CD8-positive, alpha-beta memory T cell (primary cell): Measurements from ENCODE around the gene AMH. TPM values are rescaled to one million over a fixed set of nuclear protein-coding genes. Genes with fewer than 3 reads are reported as not detected.
A peak's percentile ranks its signal among the peaks of the same experiment; 100 is the strongest.

ENCODE experiments used
- CTCF ChIA-PET: fragments of 350-600 bp; sonication (Branson Sonifier 250); formaldehyde crosslinking; loops from one replicate; lab custom pipeline; 2021; ENCODE audit warnings: antibody characterized with exemption; lab: Charles Lee
- POLR2A ChIA-PET: fragments of 350-600 bp; sonication (Branson Sonifier 250); formaldehyde crosslinking; loops from one replicate; lab custom pipeline; 2021; ENCODE audit warnings: antibody characterized with exemption; lab: Charles Lee
- DNase-seq, 5 donors: peaks; one replicate each; pipeline versions ENCODE4 v3.0.0 to v3.0.0-alpha.2; 2020 to 2022; ENCODE audit warnings: mixed read lengths in 1 of 5
- H3K27ac ChIP-seq: one replicate; pipeline ENCODE4 v1.7.0; 2013; ENCODE audit warnings: low read depth, mild to moderate bottlenecking, low read length, moderate library complexity
- H3K27me3 ChIP-seq: 2 replicates; pipeline ENCODE4 v1.7.0; 2013; ENCODE audit warnings: low read length, mild to moderate bottlenecking; ENCODE audit not compliant: insufficient read depth, poor library complexity, severe bottlenecking
- H3K36me3 ChIP-seq: 2 replicates; pipeline ENCODE4 v1.7.0; 2013; ENCODE audit warnings: mild to moderate bottlenecking, low read length, moderate library complexity; ENCODE audit not compliant: insufficient read depth
- H3K4me1 ChIP-seq: 2 replicates; pipeline ENCODE4 v1.7.0; 2013; ENCODE audit warnings: mild to moderate bottlenecking, low read length, moderate library complexity; ENCODE audit not compliant: insufficient read depth
- H3K4me3 ChIP-seq: 2 replicates; pipeline ENCODE4 v1.7.0; 2013; ENCODE audit warnings: mild to moderate bottlenecking, low read length
- H3K9me3 ChIP-seq: 2 replicates; pipeline ENCODE4 v1.7.0; 2013; ENCODE audit warnings: mild to moderate bottlenecking, low read length
- H3K27ac Mint-ChIP-seq, 8 donors: one replicate each; pipeline ENCODE4 v1.8.0; 2020 to 2021; ENCODE audit warnings: mixed read lengths in 8 of 8, mild to moderate bottlenecking in 6 of 8, inconsistent platforms in 3 of 8, moderate library complexity in 3 of 8
- H3K27me3 Mint-ChIP-seq, 2 donors: one replicate each; pipeline ENCODE4 v1.8.0; 2020 to 2021; ENCODE audit warnings: mixed read lengths in 2 of 2, mild to moderate bottlenecking in 1 of 2, moderate library complexity in 1 of 2
- H3K36me3 Mint-ChIP-seq, 3 donors: one replicate each; pipeline ENCODE4 v1.8.0; 2020 to 2021; ENCODE audit warnings: mixed read lengths in 3 of 3, inconsistent platforms in 1 of 3, mild to moderate bottlenecking in 1 of 3
- H3K4me1 Mint-ChIP-seq, 3 donors: one replicate each; pipeline ENCODE4 v1.8.0; 2020 to 2021; ENCODE audit warnings: mixed read lengths in 3 of 3, inconsistent platforms in 1 of 3, mild to moderate bottlenecking in 1 of 3
- H3K4me3 Mint-ChIP-seq, 7 donors: one replicate each; pipeline ENCODE4 v1.8.0; 2020 to 2021; ENCODE audit warnings: mixed read lengths in 7 of 7, mild to moderate bottlenecking in 6 of 7, moderate library complexity in 4 of 7, inconsistent platforms in 2 of 7
- H3K9me3 Mint-ChIP-seq, 5 donors: one replicate each; pipeline ENCODE4 v1.8.0; 2020 to 2022; ENCODE audit warnings: mixed read lengths in 5 of 5, mild to moderate bottlenecking in 3 of 5, moderate library complexity in 2 of 5, inconsistent platforms in 1 of 5
- polyA plus RNA-seq: library from polyadenylated mRNA; unstranded; fragments of 300-500 nt; fragmentation: Illumina TruSeq; gene quantifications from one replicate; pipeline ENCODE4 v1.2.3, GENCODE V29; 2021
- total RNA-seq, 2 experiments: library from RNA; stranded (reverse); gene quantifications; one replicate each; pipeline ENCODE4 v1.2.3, GENCODE V29; 2021

The AMH gene
- total and polyA plus RNA-seq, 3 experiments from 2014 or later = 5.9 to 7.4 TPM; not detected in 1

DNA sequence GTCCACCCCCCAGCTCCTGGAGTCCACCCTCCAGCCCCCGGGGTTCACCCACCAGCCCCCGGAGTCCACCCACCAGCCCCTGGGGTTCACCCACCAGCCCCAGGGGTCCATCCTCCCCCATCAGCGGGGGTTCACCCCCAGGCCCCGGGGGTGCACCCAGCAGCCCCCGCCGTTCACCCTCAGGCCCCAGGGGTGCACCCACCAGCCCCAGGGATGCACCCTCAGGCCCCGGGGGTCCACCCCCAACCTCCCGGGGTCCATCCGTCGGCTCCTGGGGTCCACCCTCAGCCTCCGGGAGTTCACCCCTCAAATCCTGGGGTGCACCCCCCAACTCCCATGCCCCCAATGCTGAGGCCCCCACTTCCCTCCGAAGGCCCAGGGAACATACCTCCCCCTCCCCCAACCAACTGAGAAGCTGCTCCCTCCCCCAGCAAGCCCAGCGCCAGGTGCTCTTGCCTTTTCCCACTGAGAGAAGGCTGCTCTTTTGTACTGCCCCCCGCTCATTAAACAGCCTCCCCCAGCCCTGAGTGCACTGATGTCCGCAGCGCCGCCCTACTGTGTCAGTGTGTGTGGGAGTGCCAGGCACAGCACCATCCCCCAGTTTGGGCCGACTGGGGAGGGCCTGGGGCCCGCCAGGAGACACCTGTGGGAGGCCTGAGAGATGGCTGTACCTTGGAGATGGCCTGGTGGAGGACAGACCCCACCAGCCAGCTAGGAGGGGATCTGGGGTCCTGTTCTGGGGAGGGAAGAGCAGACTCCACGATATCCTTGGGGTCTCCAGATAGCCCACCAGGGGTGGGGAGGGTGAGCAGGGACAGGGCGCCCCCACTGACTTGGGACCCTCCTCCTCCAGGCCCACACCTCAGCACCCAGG is 750 bp upstream of the AMH start:
- Mint-ChIP-seq H3K4me1 (peaks cover 0 to 16% (median 1%) of the 10 kb centered on the region in 3 donors), H3K4me3 (no peak overlapping the region), H3K36me3 (peaks cover 0 to 45% (median 0%) of the 10 kb centered on the region in 3 donors), H3K9me3 (peaks cover 0 to 1% (median 0%) of the 10 kb centered on the region in 5 donors), H3K27me3 (peaks cover 0 to 2% of the 10 kb centered on the region in 2 donors), H3K27ac (no peak overlapping the region)
- Histone ChIP-seq H3K36me3 (peaks cover 38% of the 10 kb centered on the region), H3K27ac (no peak overlapping the region), H3K4me3 (no peak overlapping the region), H3K4me1 (peaks cover 17% of the 10 kb centered on the region), H3K9me3 (no peaks in the 10 kb centered on the region), H3K27me3 (peaks cover 10% of the 10 kb centered on the region)
- CTCF ChIA-PET = interaction anchor here (1.7 kb wide), 1 partner anchor 10 kb away, joined by 7 read pairs; no protein-coding TSS in a partner anchor
- POLR2A ChIA-PET = interaction anchor here (1.0 to 8.2 kb wide), 2 partner anchors 9 to 10 kb away, joined by 3 to 69 read pairs; no protein-coding TSS in a partner anchor
- no peak for DNase-seq

DNA sequence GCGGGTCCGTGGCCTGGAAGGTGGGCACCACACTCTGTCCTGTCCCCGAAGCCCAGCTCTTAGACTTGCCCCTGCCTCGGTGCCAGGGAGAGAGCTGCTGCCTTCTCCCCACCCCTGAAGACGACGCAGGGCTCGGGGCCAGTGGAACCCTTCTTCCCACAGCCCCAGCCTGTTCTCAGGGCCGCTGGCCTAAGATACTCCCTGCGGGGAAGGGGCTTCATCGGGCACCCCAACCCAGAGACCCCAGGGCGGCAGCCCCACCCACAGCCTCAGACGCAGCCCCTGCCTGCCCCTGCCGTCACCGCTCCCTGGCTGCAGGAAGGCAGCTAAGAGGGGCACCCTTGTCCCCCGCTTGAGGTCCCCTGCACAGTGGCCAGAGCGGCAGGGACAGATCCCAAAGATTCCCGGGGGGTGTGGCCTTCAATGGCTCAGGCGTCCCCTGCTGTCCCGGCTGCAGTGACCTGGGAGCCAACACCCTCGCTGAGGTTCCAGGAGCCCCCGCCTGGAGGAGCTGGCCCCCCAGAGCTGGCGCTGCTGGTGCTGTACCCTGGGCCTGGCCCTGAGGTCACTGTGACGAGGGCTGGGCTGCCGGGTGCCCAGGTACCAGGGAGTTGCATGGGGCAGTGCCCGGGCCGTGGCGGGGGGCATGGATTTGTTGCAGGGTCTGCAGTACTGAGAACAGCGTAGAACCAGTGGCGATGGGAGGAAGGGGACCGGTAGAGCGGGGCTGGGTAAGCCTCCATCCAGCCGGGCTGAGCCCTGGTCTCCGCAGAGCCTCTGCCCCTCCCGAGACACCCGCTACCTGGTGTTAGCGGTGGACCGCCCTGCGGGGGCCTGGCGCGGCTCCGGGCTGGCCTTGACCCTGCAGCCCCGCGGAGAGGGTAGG is 1.0 kb downstream of the AMH start:
- H3K27ac Mint-ChIP-seq = no peak overlapping the region
- Histone ChIP-seq H3K27me3 (peaks cover 10% of the 10 kb centered on the region), H3K4me1 (peaks cover 15% of the 10 kb centered on the region), H3K4me3 (no peak overlapping the region), H3K27ac (no peak overlapping the region), H3K36me3 (peaks cover 21% of the 10 kb centered on the region), H3K9me3 (no peaks in the 10 kb centered on the region)
- H3K4me1 Mint-ChIP-seq = peaks cover 0 to 21% (median 4%) of the 10 kb centered on the region in 3 donors
- peak overlapping the region in 3 of 7 donors; percentile 13 to 37 (median 24) for H3K4me3 Mint-ChIP-seq
- CTCF ChIA-PET = interaction anchor here (0.9 to 1.7 kb wide), 4 partner anchors 9 to 13 kb away, joined by 3 to 7 read pairs (median 4); no protein-coding TSS in a partner anchor
- H3K27me3 Mint-ChIP-seq = peaks cover 0 to 2% of the 10 kb centered on the region in 2 donors
- peaks cover 0 to 1% (median 0%) of the 10 kb centered on the region in 5 donors for H3K9me3 Mint-ChIP-seq
- H3K36me3 Mint-ChIP-seq = peaks cover 0 to 29% (median 0%) of the 10 kb centered on the region in 3 donors
- POLR2A ChIA-PET = interaction anchor here (1.0 to 8.2 kb wide), 2 partner anchors 8 to 11 kb away, joined by 3 to 69 read pairs; no protein-coding TSS in a partner anchor
- no peak for DNase-seq

DNA sequence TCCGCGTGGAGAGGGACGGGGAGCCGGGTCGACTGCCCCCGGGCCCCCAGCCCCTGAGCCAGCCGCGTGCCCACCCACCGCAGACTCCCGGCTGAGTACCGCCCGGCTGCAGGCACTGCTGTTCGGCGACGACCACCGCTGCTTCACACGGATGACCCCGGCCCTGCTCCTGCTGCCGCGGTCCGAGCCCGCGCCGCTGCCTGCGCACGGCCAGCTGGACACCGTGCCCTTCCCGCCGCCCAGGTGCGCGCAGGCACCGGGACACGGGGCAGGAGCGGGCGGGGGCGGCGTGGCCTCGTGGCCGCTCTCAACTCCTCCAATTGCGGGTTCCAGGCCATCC is 1.6 kb downstream of the AMH start:
- no peak for DNase-seq
- H3K36me3 ChIP-seq = peaks cover 15% of the 10 kb centered on the region
- H3K27ac ChIP-seq = no peak overlapping the region
- H3K4me1 ChIP-seq = peaks cover 15% of the 10 kb centered on the region
- H3K4me3 ChIP-seq = no peak overlapping the region
- peaks cover 0 to 21% (median 4%) of the 10 kb centered on the region in 3 donors for H3K4me1 Mint-ChIP-seq
- no peak overlapping the region for H3K27ac Mint-ChIP-seq
- peaks cover 0 to 2% of the 10 kb centered on the region in 2 donors for H3K27me3 Mint-ChIP-seq
- H3K9me3 ChIP-seq = no peaks in the 10 kb centered on the region
- peak overlapping the region in 1 of 7 donors; percentile 37 for H3K4me3 Mint-ChIP-seq
- ChIA-PET POLR2A (interaction anchor here (3.3 to 8.2 kb wide), 2 partner anchors 12 to 19 kb away, joined by 21 to 69 read pairs; no protein-coding TSS in a partner anchor), CTCF (interaction anchor here (1.4 kb wide), 1 partner anchor 13 kb away, joined by 4 read pairs; no protein-coding TSS in a partner anchor)
- peaks cover 0 to 1% (median 0%) of the 10 kb centered on the region in 5 donors for H3K9me3 Mint-ChIP-seq
- peaks cover 10% of the 10 kb centered on the region for H3K27me3 ChIP-seq
- peaks cover 0 to 23% (median 0%) of the 10 kb centered on the region in 3 donors for H3K36me3 Mint-ChIP-seq

DNA sequence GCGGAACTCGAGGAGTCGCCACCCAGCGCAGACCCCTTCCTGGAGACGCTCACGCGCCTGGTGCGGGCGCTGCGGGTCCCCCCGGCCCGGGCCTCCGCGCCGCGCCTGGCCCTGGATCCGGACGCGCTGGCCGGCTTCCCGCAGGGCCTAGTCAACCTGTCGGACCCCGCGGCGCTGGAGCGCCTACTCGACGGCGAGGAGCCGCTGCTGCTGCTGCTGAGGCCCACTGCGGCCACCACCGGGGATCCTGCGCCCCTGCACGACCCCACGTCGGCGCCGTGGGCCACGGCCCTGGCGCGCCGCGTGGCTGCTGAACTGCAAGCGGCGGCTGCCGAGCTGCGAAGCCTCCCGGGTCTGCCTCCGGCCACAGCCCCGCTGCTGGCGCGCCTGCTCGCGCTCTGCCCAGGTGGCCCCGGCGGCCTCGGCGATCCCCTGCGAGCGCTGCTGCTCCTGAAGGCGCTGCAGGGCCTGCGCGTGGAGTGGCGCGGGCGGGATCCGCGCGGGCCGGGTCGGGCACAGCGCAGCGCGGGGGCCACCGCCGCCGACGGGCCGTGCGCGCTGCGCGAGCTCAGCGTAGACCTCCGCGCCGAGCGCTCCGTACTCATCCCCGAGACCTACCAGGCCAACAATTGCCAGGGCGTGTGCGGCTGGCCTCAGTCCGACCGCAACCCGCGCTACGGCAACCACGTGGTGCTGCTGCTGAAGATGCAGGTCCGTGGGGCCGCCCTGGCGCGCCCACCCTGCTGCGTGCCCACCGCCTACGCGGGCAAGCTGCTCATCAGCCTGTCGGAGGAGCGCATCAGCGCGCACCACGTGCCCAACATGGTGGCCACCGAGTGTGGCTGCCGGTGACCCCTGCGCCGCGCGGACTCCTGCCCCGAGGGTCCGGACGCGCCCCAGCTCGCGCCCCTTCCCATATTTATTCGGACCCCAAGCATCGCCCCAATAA is 2.3 kb downstream of the AMH start:
- peaks cover 0 to 16% (median 0%) of the 10 kb centered on the region in 3 donors for H3K36me3 Mint-ChIP-seq
- no peak overlapping the region for H3K27ac ChIP-seq
- H3K4me3 ChIP-seq = peak overlapping the region; percentile 58
- peak overlapping the region; percentile 37 to 81 (median 48) for H3K4me3 Mint-ChIP-seq
- no peak overlapping the region for H3K27ac Mint-ChIP-seq
- H3K9me3 Mint-ChIP-seq = no peaks in the 10 kb centered on the region
- ChIA-PET POLR2A (interaction anchor here (0.5 to 8.2 kb wide), 5 partner anchors 12 to 1190 kb away, joined by 3 to 69 read pairs (median 9); no protein-coding TSS in a partner anchor), CTCF (interaction anchor here (1.2 to 4.2 kb wide), 2 partner anchors 10 to 12 kb away, joined by 8 to 17 read pairs; no protein-coding TSS in a partner anchor)
- H3K27me3 ChIP-seq = peaks cover 10% of the 10 kb centered on the region
- DNase-seq = no peak
- peaks cover 0 to 2% of the 10 kb centered on the region in 2 donors for H3K27me3 Mint-ChIP-seq
- H3K36me3 ChIP-seq = peaks cover 10% of the 10 kb centered on the region
- peaks cover 0 to 21% (median 4%) of the 10 kb centered on the region in 3 donors for H3K4me1 Mint-ChIP-seq
- no peaks in the 10 kb centered on the region for H3K9me3 ChIP-seq
- peaks cover 15% of the 10 kb centered on the region for H3K4me1 ChIP-seq

DNA sequence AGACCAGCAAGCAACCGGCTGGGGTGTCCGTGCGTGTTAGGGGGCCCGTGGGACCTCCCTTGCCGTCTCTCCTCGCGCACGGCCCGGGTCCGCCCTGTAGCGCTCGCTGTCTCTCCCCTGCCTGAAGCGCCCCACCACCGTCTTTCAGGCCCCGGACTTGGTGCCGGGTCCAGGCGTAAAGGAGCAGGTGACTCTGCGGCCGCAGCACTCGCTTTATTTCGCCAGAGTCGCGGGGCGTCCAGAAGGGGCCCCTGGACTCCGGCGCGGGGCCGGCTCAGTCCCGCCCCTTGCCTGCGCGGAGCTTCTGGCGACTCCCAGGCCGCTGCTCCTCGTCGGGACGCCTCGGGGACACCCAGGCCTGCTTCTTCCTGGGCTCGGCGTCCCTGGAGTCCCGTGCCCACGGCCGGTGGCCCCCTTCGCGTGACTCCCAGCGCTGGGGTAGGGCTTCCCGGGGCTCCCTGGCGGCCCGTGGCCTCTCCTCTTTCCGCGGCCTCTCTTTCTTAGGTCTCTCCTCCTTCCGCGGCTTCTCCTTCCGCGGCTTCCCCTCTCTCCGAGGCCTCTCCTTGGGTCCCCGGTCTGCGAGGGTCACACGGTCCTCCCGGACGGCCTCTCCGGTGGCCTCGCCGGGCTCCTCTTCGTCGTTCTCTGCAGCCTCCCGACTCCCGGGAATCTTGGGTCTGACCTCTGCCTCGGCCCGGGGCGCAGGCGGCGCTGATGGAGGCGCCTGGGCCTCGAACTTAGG is 3.1 kb downstream of the AMH start:
- ChIA-PET CTCF (interaction anchor here (1.0 to 4.2 kb wide), 8 partner anchors 9 to 64 kb away, joined by 3 to 17 read pairs (median 6); no protein-coding TSS in a partner anchor), POLR2A (interaction anchor here (0.5 to 8.2 kb wide), 5 partner anchors 13 to 1191 kb away, joined by 3 to 69 read pairs (median 9); no protein-coding TSS in a partner anchor)
- peaks cover 0 to 9% (median 0%) of the 10 kb centered on the region in 3 donors for H3K36me3 Mint-ChIP-seq
- DNase-seq = no peak
- Histone ChIP-seq H3K4me3 (peak overlapping the region; percentile 58), H3K9me3 (no peaks in the 10 kb centered on the region), H3K27me3 (peaks cover 10% of the 10 kb centered on the region), H3K4me1 (peaks cover 19% of the 10 kb centered on the region), H3K27ac (no peak overlapping the region), H3K36me3 (peaks cover 2% of the 10 kb centered on the region)
- H3K9me3 Mint-ChIP-seq = no peaks in the 10 kb centered on the region
- peaks cover 0 to 2% of the 10 kb centered on the region in 2 donors for H3K27me3 Mint-ChIP-seq
- H3K4me1 Mint-ChIP-seq = peaks cover 0 to 26% (median 4%) of the 10 kb centered on the region in 3 donors
- H3K27ac Mint-ChIP-seq = no peak overlapping the region
- H3K4me3 Mint-ChIP-seq = peak overlapping the region in 6 of 7 donors; percentile 72 to 81 (median 79)

DNA sequence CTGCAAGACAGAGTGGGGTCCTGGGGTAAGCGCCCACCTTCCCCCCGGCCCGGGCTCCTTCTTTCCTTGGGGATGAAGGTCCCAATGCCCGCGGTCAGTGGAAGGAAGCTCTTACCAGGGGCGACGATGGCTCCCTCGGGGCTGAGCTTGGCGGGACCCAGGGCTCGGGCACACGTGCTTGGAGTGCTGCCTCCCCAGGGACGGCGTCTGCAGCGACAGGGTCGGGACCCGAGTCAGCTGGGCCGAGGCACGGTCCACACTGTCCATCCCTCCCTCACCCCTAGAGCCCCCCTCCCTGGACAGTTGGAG is 3.6 kb downstream of the AMH start:
- H3K4me3 ChIP-seq = peak overlapping the region; percentile 58
- H3K9me3 Mint-ChIP-seq = no peaks in the 10 kb centered on the region
- no peak for DNase-seq
- peaks cover 10% of the 10 kb centered on the region for H3K27me3 ChIP-seq
- peaks cover 0 to 2% of the 10 kb centered on the region in 2 donors for H3K27me3 Mint-ChIP-seq
- POLR2A ChIA-PET = interaction anchor here (0.7 to 8.2 kb wide), 5 partner anchors 14 to 356 kb away, joined by 3 to 69 read pairs (median 4); no protein-coding TSS in a partner anchor
- H3K4me1 ChIP-seq = peaks cover 24% of the 10 kb centered on the region
- H3K4me1 Mint-ChIP-seq = peaks cover under 1 to 30% (median 5%) of the 10 kb centered on the region in 3 donors
- H3K9me3 ChIP-seq = no peaks in the 10 kb centered on the region
- peak overlapping the region in 1 of 8 donors; percentile 77 for H3K27ac Mint-ChIP-seq
- H3K4me3 Mint-ChIP-seq = peak overlapping the region; percentile 72 to 90 (median 79)
- H3K36me3 ChIP-seq = no peaks in the 10 kb centered on the region
- peaks cover 0 to 4% (median 0%) of the 10 kb centered on the region in 3 donors for H3K36me3 Mint-ChIP-seq
- no peak overlapping the region for H3K27ac ChIP-seq
- CTCF ChIA-PET = interaction anchor here (0.7 to 4.2 kb wide), 8 partner anchors 9 to 63 kb away, joined by 3 to 17 read pairs (median 5); partner anchors contain the start of gene PLEKHJ1
